GM19238 (cell line): ENCODE measurements around the gene ADAM10.
A peak's percentile ranks its signal among the peaks of the same experiment; 100 is the strongest.

Source experiments
- DNase-seq: peaks from one replicate; pipeline ENCODE4 v3.0.0; 2011; ENCODE audit warnings: low spot score; ENCODE audit not compliant: insufficient read length

The ADAM10 gene

GRCh38 chr15:58716027-58716426 lies 33.5 kb downstream of the ADAM10 start:
- DNase-seq = no peak

DNA sequence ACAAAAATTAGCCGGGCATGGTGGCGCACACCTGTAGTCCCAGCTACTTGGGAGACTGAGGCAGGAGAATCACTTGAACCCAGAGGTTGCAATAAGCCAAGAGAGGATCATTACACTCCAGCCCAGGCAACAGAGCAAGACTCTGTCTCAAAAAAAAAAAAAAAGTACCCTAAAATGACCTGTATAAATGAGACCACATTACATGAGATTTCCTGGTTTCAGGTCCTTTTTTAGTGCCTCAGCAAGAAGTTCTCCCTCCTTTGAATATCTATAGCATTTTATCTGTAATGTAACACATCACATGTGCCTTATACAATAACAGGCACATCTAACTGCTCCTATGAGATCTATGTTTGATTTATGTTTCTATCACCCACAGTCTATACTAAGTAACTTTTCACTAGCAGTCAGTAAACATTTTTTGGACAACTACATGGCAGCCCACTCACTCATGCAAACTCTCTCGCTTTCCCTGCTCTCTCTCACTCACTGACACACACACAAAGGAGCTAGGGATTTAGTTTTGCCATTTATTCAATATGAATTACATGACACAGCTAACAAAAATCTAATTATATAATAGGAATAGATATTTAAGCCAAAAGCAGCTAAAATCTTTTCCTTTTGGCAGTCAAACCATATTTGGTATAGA lies 34.1 kb downstream of the ADAM10 start:
- DNase-seq = no peak

DNA sequence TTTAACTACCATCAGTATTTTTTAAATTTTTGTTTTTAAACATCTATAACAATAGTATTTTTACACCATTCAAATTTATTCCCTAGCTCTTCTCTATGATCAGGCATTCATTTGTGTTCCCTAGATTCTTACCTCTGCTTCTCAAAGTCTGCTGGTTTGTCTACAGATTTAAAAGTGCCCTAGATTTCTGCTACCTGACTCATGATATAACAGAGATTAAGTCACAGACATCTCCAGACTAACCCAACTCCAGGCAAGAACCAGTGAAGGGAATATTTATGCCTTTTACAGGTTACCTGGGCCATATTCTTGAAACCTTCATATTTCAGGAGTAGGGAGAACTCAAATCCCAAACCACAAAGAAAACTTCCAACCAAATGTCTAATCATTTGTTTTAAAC lies 38.8 kb downstream of the ADAM10 start:
- no peak for DNase-seq

GRCh38 chr15:58707397-58707796 lies 42.1 kb downstream of the ADAM10 start:
- no peak for DNase-seq

GRCh38 chr15:58705105-58705504 lies 44.4 kb downstream of the ADAM10 start:
- no peak for DNase-seq

GRCh38 chr15:58704155-58704865 lies 45.2 kb downstream of the ADAM10 start:
- no peak for DNase-seq

DNA sequence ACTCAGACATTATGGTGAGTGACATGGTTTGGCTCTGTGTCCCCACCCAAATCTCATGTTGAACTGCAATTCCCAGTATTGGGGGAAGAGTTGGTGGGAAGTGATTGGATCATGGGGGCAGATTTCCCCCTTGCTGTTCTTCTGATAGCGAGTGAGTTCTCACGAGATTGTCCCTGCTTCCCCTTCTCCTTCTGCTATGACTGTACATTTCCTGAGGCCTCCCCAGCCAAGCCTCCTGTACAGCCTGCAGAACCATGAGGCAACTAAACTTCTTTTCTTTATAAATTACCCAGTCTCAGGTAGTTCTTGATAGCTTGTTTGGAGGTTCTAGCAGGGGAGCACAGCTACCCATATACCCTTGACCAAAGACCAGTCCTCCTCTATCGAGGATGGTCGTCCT lies 45.9 kb downstream of the ADAM10 start:
- no peak for DNase-seq

- no peak for DNase-seq
Observed at GRCh38 chr15:58702233-58702632, 47.3 kb downstream of the ADAM10 start.

- DNase-seq = no peak
Observed at GRCh38 chr15:58701376-58701775, 48.1 kb downstream of the ADAM10 start.

- no peak for DNase-seq
Observed at GRCh38 chr15:58699769-58700168, 49.7 kb downstream of the ADAM10 start.

DNA sequence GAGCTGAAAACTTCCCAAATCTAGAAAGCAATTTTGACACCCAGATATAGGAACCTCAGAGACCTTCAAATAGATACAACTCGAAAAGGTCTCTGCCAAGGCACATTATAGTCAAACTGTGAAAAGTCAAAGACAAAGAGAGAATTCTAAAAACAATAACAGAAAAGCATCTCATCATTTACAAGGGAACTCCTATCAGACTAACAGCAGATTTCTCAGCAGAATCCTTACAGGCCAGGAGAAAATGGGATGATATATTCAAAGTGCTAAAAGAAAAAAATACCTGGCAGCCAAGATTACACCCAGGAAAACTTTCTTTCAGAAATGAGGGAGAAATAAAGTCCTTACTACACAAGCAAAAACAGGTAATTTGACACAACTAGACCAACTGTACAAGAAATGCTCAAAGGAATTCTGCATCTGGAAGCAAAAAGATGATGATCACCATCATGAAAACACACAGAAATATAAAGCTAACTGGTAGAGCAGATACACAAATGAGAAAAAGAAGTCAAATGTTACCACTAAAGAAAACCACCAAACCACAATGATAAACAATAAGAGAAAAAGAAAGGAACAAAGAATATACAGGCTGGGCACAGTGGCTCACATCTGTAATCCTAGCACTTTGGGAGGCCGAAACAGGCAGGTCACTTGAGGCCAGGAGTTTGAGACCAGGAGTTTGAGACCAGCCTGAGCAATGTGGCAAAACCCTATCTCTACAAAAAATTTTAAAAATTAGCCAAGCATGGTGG lies 50.4 kb downstream of the ADAM10 start:
- no peak for DNase-seq

DNA sequence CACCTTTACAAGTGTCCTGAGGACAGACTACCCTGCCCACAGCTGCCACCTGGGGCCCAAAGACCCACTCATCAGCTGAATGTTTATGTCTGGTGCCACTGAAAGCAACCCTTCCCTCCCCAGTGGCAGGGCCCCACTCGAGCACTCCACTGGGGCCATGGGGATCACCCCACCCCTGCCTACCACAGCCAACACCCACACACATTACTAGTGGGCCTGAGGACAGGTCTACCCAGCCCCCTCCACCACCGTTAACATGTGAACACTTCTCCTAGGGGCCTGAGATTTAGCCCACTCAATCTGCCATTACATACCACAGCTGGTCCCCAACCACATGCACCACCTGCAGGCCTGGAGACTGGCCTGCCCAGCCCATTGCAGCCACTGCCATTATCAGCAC lies 52.3 kb downstream of the ADAM10 start:
- no peak for DNase-seq

DNA sequence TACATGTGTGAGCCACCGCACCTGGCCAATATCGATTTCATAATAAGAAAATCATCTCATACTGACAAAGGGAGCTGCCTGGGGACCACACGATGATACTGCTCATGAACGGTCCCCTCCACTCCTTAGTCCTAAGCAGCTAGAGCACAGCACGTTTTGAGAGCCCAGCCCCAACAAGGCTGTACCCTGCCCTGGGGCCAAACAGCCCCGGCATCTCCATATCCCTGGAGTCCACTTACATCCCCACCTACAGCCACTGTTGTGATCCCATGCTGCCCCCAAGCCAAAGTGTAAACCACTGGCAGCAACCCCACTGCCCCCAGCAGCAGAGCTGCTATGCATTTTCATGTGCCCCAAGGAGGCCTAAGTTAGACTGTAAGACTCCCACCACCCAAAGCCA lies 52.8 kb downstream of the ADAM10 start:
- no peak for DNase-seq

DNA sequence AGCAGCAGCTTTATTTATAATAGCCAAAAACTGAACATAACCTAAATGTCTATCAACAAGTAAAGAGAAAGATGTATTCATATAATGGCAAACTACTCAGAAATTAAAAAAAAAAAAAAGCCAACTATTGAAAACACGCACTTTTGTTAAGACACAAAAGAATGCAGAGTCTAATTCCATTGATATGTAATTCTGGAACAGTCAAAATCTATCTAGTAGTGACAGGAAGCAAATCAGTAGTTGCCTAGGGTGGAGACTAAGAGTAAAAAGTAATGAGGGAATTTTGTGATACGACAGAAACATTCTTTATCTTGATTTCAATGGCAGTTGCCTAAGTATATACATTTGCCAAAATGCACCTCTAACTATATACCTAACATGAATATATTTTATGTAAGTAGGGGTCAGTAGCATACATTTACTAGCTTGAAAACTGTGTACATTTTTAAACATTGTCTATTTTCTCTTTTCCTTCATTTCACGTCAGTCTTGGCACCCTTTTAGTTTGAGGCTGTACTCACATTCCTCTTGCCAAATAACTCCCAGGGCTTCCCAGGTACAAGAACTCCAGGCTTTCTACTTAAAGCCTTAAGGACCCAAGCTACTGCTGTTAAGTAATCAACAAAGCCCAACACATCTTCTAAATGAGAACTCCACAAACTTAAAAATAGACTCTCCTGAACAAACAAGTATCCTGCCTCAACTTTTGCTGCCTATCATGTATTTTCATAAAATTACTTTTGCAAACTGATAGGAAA lies 54.7 kb downstream of the ADAM10 start:
- no peak for DNase-seq

- peak; percentile 7 for DNase-seq
Observed at GRCh38 chr15:58690703-58691102, 58.8 kb downstream of the ADAM10 start.

- DNase-seq = no peak
Observed at GRCh38 chr15:58689646-58690045, 59.9 kb downstream of the ADAM10 start.

- no peak for DNase-seq
Observed at GRCh38 chr15:58686286-58686685, 63.2 kb downstream of the ADAM10 start.

GRCh38 chr15:58684751-58685150 lies 64.8 kb downstream of the ADAM10 start:
- DNase-seq = no peak

DNA sequence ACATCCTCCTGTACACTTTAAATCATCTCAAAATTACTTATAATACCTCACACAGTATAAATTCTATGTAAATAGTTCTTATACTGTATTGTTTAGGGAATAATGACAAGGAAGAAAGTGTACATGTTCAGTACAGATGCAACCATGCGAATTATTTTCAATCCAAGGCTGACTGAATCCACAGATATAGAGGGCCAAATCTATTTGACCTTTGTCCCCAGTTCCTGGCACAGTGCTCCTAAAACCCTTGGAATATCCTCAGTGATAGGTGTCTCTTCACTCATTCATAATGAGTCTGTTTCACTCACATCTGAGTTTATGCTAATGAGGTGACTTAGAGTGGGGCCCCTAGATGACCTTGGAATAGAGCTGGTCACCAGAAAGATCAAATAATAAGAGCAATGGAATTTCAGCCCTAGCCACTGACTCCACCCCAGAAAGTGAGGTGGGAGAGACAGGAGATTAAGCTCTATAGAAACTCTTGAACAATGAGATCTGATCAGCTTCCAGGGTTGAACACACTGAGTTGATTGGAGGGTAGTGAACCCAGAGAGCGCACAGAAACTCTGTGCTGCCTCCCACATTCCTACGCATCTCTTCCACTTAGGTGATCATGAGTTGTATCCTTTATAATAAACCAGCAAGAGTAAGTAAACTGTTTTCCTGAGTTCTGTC lies 65.3 kb downstream of the ADAM10 start:
- DNase-seq = no peak

DNA sequence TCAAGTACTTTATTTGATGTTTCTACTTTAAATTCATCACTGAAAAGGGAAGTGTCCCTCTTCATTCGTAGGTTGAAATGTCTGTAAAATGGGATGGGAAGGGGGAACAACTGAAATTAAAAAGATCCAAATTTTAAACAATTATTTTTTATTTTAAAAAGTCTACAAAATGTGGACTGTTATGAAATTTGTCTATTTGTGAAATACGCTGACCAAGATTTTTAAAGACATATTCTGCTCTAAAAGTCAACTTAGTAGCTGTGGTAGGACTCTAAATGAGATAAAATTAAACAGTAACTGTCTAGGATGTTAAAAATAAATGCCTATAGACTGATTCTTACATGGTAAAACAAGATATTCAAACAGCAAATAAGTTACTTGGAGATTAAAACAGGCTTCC lies 67.3 kb downstream of the ADAM10 start:
- no peak for DNase-seq

- no peak for DNase-seq
Observed at GRCh38 chr15:58678683-58679082, 70.8 kb downstream of the ADAM10 start.
